ENCODE measurements around the gene TNIP1. TPM values are rescaled to one million over a fixed set of nuclear protein-coding genes. Genes with fewer than 3 reads are reported as not detected.

TNIP1 gene
- polyA plus RNA-seq, 2 of the 4 experiments (the other 2 are of a cell fraction) = 48.4 to 53.4 TPM

GRCh38 chr5:151007430-151008209 is 73.2 kb downstream of the TNIP1 start:
- H3K9me3 ChIP-seq = no peaks in the 10 kb centered on the region
- DNase-seq (ENCODE audit: low read depth in 1 of 2, low spot score in 1 of 2) (no peak), ATAC-seq (no peak), FAIRE-seq (no peak)
- no peak overlapping the region for H3K4me2 ChIP-seq
- H3K4me1 ChIP-seq = no peaks in the 10 kb centered on the region
- TF ChIP-seq RFX5 (IDR thresholded peaks at IDR 0.05) = no peak
- TF ChIP-seq JUNB (IDR thresholded peaks at IDR 0.05) = no peak
- no peak for TF ChIP-seq HOXB13 (CRISPR knock-in tag; IDR thresholded peaks at IDR 0.05; ENCODE audit: low read depth)
- no peak for TF ChIP-seq CEBPB (IDR thresholded peaks at IDR 0.05)
- no peak for TF ChIP-seq BCL3 (IDR thresholded peaks at IDR 0.05)
- no peak overlapping the region for H3K4me3 ChIP-seq
- ChIA-PET CTCF (interaction anchor here (1.2 to 1.4 kb wide), 2 partner anchors 108 to 157 kb away, joined by 4 to 7 read pairs; no protein-coding TSS in a partner anchor), POLR2A (no interaction called here)
- 55% methylated on average over 7 of the region's 7 CpGs for WGBS (ENCODE audit: missing lambda C conversion rate)
- no peak overlapping the region for H3K27ac ChIP-seq

GRCh38 chr5:151006704-151007334 is 74.0 kb downstream of the TNIP1 start:
- ChIA-PET CTCF (interaction anchor here (1.2 to 1.4 kb wide), 2 partner anchors 108 to 158 kb away, joined by 4 to 7 read pairs; no protein-coding TSS in a partner anchor), POLR2A (no interaction called here)
- Histone ChIP-seq H3K4me3 (no peak overlapping the region), H3K4me1 (no peaks in the 10 kb centered on the region), H3K27ac (no peak overlapping the region), H3K9me3 (no peaks in the 10 kb centered on the region), H3K4me2 (no peak overlapping the region)
- no peak for ATAC-seq
- FAIRE-seq = no peak
- no peak for DNase-seq (ENCODE audit: low read depth in 1 of 2, low spot score in 1 of 2)
- WGBS (ENCODE audit: missing lambda C conversion rate) = 53% methylated on average over 5 of the region's 5 CpGs
- TF ChIP-seq KDM5A (IDR thresholded peaks at IDR 0.05) = no peak
- TF ChIP-seq REST (IDR thresholded peaks at IDR 0.05) = no peak
- TF ChIP-seq TFCP2L1 (CRISPR knock-in tag; IDR thresholded peaks at IDR 0.05) = no peak
- no peak for TF ChIP-seq CBX2 (IDR thresholded peaks at IDR 0.05; ENCODE audit: borderline replicate concordance, low read depth)
- TF ChIP-seq FOXS1 (CRISPR knock-in tag; IDR thresholded peaks at IDR 0.05) = no peak
- TF ChIP-seq RCOR1 (IDR thresholded peaks at IDR 0.05; ENCODE audit: low read depth, low read length) = no peak
- no peak for TF ChIP-seq ESRRA (IDR thresholded peaks at IDR 0.05; ENCODE audit: borderline replicate concordance, low read length)
- no peak for TF ChIP-seq ZFP36 (IDR thresholded peaks at IDR 0.05; ENCODE audit: borderline replicate concordance, partially characterized antibody)
- no peak for TF ChIP-seq EHF (CRISPR knock-in tag; IDR thresholded peaks at IDR 0.05)
- TF ChIP-seq PHF8 (IDR thresholded peaks at IDR 0.05; ENCODE audit: borderline replicate concordance, low read depth) = no peak
- no peak for TF ChIP-seq RARB (CRISPR knock-in tag; IDR thresholded peaks at IDR 0.05)
- no peak for TF ChIP-seq HMGXB4 (CRISPR knock-in tag; IDR thresholded peaks at IDR 0.05; ENCODE audit: borderline replicate concordance)
- TF ChIP-seq ELK1 (IDR thresholded peaks at IDR 0.05; ENCODE audit: low read depth, low read length) = no peak
- TF ChIP-seq POLR2AphosphoS2 (conservative IDR thresholded peaks at IDR 0.05; ENCODE audit: low read length) = no peak
- no peak for TF ChIP-seq FOSB (CRISPR knock-in tag; IDR thresholded peaks at IDR 0.05)
- TF ChIP-seq MAX (IDR thresholded peaks at IDR 0.05) = no peak

Measured in A549 (cell line).